GM12801 (cell line): ENCODE data around the gene MUC4.

ENCODE experiments used
- CTCF ChIP-seq: IDR thresholded peaks from one replicate; pipeline ENCODE4 v1.5.1; 2011; ENCODE audit warnings: control low read depth; ENCODE audit not compliant: insufficient read length; ENCODE audit errors: extremely low read depth

MUC4 gene

GRCh38 chr3:195771646-195772300 lies 40.0 kb downstream of the MUC4 start:
- TF ChIP-seq CTCF: no peak

- no peak for TF ChIP-seq CTCF
Measured at GRCh38 chr3:195770081-195770840, 41.5 kb downstream of the MUC4 start.

- no peak for TF ChIP-seq CTCF
Measured at GRCh38 chr3:195769551-195769950, 42.2 kb downstream of the MUC4 start.

GRCh38 chr3:195768831-195769303 lies 42.9 kb downstream of the MUC4 start:
- no peak for TF ChIP-seq CTCF

- TF ChIP-seq CTCF: no peak
Measured at GRCh38 chr3:195768414-195768813, 43.3 kb downstream of the MUC4 start.

GRCh38 chr3:195767792-195768191 lies 43.9 kb downstream of the MUC4 start:
- TF ChIP-seq CTCF: no peak

GRCh38 chr3:195766671-195767070 lies 45.1 kb downstream of the MUC4 start:
- TF ChIP-seq CTCF: no peak
